Middle frontal gyrus (tissue), 1 donor: ENCODE results near the gene GPR179.

ENCODE experiments used
- DNase-seq: peaks from one replicate; pipeline ENCODE4 v3.0.0-alpha.2; 2015; ENCODE audit warnings: low spot score; ENCODE audit errors: extremely low spot score

Gene GPR179, protein sequence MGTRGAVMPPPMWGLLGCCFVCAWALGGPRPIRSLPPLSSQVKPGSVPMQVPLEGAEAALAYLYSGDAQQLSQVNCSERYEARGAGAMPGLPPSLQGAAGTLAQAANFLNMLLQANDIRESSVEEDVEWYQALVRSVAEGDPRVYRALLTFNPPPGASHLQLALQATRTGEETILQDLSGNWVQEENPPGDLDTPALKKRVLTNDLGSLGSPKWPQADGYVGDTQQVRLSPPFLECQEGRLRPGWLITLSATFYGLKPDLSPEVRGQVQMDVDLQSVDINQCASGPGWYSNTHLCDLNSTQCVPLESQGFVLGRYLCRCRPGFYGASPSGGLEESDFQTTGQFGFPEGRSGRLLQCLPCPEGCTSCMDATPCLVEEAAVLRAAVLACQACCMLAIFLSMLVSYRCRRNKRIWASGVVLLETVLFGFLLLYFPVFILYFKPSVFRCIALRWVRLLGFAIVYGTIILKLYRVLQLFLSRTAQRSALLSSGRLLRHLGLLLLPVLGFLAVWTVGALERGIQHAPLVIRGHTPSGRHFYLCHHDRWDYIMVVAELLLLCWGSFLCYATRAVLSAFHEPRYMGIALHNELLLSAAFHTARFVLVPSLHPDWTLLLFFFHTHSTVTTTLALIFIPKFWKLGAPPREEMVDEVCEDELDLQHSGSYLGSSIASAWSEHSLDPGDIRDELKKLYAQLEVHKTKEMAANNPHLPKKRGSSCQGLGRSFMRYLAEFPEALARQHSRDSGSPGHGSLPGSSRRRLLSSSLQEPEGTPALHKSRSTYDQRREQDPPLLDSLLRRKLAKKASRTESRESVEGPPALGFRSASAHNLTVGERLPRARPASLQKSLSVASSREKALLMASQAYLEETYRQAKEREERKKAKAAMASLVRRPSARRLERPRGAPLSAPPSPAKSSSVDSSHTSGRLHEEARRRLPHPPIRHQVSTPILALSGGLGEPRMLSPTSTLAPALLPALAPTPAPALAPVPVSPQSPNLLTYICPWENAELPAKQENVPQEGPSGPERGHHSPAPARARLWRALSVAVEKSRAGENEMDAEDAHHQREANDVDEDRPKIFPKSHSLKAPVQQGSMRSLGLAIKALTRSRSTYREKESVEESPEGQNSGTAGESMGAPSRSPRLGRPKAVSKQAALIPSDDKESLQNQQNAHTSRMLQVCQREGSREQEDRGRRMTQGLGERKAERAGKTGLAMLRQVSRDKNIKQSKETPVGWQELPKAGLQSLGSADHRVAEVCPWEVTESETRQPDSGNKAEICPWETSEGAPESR (N-terminal part only)

DNA sequence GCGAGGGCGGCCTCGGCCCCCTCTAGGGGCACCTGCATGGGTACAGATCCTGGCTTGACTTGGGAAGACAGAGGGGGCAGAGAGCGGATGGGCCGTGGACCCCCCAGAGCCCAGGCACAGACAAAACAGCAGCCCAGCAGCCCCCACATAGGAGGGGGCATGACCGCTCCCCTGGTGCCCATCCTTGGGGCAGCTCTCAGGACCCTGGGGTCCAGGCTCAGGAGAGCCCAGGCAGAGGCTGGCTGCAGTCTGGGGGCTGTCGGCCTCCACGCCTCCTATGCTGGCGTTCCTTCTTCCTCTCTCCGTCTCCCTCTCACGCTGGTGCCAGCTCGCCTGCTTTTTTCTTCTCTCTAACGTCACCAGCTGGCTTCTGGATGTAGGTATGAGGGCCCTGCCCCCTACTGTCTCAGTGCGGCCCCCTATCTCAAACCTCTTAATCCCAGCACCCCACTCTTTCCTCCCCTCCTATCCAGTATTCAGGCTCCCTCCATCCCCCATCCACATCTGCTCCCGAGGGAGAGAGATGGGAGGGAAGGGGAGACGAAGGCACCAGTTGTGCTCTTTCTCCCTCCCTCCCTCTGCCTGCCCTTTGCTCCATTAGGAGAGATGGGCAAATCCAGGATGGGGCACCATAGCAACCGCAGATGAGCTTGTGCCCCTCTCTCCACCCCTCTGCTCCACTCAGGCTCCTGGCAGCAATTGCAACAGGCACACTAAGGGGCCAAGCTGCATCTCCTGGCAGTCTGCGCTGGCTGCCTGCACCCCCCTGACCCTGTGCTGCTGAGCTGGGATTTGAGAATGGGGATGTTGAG, at the start of gene GPR179:
Gene GPR179, minus strand, starts transcription at position 349 of the 812 bp plus-strand sequence. Its CDS starts 167 bp downstream, at position 182.
- no peak for DNase-seq

DNA sequence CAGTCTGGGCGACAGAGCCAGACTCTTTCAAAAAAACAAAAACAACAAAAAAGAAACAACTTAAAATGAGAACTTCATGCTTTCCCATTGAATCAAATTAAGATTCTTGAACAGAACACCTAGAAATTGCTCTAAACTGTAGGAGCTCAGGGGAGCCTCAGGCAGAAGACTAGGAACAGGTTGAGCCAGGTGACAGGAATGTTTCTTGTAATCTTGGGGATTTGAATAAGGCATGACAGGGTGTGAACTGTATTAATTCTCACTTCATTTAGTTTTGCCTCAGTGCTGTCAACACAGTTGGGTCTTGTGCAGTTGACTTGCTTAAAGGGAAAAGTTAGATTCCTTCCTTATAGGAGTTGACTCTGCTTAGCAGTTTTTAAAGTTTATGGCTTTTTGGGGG, 35.7 kb upstream of the GPR179 start:
- no peak for DNase-seq

DNA sequence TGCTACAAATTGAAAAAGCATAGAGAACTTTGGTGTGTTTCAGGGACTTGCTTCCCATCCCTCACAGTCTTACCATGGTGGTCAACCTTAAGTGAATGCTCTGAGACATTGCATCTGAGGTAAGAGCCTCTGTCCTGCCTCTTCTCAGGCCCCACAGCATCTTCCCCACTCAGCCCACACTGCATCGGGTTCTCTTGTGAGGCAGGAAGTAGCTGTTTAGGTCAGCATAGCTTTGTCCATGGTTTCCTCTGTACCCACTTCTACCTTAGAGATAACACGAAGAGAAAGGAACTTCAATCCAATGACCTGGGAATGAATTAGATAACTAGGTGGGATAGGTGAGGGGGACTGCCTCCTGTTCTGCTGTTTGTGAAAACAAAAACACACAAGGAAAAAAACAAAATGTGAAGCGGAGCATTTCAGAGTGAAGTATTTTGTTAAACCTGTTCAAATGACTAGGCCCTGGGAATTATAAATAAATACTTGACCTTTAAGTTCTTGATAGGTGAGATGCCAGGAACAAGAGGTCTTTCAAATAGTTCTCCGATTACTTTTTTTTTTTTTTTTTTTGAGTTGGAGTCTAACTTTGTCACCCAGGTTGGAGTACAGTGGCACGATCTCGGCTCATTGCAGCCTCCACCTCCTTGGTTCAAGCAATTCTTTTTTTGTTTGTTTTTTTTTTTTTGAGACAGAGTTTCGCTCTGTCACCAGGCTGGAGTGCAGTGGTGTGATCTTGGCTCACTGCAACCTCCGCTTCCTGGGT, 25.5 kb upstream of the GPR179 start:
- DNase-seq = no peak

DNA sequence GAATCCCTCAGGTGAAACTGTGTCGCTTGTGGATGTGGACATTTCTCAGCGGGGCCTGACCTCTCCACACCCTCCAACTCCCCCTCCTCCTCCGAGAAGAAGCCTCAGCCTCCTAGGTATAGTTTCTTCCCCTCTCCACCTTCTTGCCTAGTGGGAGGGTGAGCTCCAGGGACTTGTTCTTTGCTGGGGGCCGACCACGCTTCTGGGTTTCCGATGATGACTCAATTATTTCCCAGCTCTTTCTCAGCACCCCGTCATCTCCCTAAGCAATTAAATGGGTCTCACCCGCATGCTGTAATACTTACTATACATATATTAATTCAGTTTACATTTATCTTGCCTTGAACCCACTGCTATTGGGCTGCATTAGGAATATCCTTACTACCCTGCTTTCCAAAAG, 21.0 kb upstream of the GPR179 start:
- no peak for DNase-seq

DNA sequence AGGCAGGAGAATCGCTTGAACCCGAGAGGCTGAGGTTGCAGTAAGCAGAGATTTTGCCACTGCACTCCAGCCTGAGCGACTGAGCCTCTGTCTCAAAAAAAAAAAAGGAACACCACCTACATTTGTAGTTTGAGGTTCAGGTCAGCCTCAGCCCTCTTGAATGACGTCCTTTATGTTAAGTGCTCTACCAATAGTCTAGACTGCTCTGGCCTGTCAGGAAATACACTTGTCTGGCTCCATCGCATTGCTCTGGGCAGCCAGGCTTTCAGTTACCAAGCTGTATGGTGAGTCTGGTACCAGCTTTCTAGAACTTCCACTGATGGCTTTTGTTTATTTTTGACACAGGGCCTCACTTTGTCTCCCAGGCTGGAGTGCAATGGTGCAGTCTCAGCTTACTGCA, 19.3 kb upstream of the GPR179 start:
- DNase-seq = no peak

DNA sequence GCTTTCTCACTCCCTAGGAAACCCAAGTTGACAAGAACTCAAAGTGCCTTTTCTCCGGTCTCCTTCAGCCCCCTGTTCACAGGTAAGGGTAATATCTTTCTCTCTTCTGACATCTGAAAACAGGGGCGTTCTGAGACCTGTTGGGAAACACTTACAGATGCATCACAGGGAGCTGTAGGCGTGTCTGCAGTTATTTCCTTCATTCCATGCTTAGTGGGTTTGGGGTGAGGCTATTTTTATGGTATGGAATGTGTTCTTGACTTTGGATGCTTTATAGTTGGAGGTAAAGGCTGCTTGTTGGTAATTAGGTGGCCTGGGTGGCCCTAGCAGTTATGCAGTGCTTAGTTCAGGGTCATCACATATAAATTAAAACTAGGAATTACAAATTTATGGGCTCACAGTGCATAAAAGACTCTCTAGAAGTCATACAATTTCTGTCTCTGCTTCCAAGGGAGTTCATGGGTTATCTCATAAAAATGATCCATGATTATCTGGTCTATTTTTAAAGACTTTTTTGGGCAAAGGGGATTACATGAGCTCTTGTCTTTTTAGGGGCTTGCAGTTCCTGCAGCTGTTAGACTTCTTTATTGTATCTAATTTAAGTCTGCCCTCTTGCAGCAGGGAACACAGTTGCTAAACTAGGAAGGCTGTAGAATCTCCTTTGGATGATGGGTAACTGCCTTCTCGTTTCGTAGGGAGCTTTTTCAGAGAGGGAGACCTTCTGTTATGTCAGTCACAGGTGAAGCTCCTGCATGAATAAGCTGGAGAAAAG, 18.1 kb upstream of the GPR179 start:
- DNase-seq = no peak

DNA sequence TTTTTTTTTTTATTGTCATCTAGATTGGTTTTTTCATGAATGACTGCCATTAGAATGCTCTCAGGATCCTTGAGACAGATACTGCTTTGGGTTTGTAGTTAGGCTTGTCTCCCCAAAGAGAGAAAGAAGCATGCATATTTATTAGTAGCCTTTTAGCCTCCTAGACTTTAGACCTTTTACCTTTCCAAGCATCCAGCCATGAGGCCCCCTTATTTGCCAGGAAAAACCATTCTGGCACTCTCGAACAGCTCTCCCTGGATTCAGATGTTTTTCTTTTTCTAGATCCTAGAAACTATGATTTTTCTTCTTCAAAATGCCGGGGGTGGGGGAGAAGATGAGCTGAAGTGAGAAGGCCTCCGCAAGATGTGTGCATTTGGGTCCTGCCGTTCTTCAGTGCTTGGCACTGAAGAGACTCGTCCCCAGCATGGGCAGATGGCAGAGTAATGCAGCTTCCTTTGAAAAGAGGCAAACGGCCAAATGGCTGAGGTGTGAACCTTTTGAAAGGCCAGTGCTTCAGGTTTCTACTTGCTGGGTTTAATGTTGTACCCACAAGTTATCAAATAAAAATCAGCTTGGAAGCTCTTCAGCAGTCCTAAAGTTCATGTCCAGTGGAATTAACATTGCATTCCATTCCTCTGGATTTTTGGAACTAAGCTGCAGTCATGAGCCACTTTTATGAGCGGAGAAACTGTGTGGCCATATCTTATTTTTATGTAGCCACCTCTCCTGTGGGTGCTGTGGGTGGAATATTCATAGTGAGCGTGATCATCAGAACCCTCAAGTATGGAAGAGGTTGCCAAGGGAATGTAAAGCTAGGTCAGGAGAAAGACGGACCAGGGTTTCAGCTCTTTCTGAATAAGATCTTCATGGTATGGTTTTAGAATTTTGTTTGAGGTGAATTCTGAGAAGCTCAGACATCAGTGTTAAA, 15.1 kb upstream of the GPR179 start:
- DNase-seq = peak; percentile 36

DNA sequence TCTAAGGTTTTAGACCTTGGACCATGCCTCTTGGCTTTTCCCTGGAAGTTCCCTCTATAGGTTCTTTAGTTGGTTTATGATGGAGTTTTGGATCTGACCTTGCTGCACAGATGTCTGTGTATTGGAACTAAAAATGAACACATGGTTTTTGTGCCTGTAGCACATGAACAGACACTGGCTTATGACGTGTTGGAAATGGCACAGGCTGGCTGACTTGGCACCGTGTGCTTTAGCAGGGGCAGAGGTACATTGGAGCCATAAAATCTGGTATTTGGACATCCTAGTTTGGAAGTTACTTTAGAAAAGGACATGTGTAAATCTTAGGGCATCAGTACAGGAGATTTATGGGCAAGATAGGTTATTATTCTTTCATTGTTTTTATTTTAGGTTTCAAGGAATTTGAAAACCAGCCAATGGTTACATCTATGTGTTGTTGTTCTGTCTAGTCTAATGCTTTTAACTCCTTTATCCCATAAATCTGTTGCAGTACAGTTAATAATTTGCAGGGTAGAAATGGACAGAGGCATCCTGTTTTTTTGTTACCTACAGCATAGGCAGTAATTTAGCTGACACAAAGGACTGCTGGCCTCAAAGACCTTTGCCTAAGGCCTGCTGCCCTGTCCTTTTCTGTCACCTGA, 13.8 kb upstream of the GPR179 start:
- no peak for DNase-seq

DNA sequence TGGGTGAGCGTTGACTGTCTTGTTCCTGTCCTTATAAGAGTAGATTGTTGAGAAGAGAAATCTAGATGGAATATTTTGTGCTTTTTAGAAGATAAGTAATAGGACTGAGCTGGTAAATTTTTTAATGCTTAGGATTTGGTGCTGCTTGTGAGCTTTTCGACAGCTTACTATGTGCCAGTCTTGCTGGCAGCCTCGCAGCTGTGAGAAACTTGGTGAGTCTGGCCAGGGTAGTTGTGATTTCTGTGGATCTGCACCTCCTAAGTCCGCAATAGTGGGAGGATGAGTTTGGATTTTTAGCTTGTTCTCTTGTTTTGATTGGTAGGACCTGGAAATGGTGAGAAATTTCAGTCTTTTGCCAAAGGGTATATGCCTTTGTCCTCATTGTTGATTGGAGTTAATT, 11.5 kb upstream of the GPR179 start:
- no peak for DNase-seq

DNA sequence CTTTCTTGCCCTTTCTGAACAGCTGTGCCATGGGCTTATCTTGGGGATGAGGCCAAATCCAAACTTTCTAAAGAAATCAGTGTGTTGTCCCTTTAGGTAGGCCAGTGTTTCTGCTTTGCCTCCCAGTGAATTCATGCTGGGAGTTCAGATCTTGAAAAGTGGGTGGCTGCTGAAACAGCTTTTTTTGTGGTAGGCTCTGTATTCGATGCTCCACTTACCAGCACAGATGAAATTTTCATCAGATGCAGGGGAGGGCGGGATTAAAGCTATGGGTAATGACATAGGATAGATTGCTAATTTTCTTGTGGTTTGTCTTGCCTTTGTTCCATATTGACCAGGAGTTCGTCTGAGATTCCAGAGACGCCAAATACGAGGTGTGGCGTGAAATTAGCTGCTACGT, 10.7 kb upstream of the GPR179 start:
- no peak for DNase-seq

DNA sequence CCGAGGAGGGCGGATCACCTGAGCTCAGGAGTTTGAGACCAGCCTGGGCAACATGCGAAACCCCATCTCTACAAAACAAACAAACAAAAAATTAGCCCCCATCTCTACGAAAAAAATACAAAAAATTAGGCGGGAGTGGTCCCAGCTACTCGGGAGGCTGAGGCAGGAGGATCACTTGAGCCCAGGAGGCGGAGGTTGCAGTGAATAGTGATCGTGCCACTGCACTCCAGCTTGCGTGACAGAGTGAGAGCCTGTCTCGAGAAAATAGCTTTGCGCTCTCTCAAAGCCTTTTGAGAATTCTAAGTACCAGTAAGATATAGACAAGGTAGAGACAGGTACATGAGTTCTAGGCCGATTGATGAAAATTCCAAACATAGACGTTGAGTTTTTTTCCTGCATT, 9.9 kb upstream of the GPR179 start:
- no peak for DNase-seq

DNA sequence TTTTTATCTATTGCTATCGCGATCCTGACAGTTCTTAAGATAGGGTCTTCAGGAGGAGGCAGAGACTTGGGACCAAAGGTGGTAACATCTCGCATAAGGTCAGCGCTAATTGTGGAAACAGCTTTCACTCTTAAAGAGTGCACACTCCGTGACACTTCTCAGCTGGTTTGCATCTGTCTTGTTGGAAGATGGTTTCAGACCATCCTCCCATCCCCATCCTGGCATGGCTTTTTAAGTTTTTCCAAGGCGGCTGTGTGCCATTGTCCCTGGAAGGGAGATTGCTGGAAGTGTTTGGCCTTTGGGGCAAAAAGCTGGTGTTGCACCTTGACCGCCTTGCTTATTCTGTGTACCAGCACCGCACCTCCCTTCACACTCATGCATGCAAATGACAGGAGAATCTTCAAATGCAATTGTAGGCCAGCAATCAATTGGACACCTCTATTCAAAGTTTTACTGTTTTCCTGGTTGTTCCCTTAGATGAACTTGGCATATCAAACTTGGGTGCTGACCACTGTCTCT, 9.4 kb upstream of the GPR179 start:
- DNase-seq = no peak

DNA sequence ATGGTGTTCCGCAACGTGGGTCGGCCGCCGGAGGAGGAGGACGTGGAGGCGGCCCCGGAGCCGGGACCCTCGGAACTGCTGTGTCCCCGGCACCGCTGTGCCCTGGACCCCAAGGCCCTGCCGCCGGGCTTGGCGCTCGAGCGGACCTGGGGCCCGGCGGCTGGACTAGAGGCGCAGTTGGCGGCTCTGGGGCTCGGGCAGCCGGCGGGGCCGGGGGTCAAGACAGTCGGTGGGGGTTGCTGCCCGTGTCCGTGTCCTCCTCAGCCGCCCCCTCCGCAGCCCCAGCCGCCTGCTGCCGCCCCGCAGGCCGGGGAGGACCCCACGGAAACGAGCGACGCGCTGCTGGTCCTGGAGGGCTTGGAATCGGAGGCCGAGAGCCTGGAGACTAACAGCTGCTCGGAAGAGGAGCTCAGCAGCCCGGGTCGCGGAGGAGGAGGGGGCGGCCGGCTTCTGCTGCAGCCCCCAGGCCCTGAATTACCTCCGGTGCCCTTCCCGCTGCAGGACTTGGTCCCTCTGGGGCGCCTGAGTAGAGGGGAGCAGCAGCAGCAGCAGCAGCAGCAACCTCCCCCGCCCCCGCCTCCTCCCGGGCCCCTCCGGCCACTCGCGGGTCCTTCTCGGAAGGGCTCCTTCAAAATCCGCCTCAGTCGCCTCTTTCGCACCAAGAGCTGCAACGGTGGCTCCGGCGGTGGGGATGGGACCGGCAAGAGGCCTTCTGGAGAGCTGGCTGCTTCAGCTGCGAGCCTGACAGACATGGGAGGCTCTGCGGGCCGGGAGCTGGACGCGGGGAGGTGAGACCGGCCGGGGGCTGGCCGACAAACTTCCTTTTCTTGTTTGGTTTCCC, 8.7 kb upstream of the GPR179 start:
- DNase-seq = no peak

DNA sequence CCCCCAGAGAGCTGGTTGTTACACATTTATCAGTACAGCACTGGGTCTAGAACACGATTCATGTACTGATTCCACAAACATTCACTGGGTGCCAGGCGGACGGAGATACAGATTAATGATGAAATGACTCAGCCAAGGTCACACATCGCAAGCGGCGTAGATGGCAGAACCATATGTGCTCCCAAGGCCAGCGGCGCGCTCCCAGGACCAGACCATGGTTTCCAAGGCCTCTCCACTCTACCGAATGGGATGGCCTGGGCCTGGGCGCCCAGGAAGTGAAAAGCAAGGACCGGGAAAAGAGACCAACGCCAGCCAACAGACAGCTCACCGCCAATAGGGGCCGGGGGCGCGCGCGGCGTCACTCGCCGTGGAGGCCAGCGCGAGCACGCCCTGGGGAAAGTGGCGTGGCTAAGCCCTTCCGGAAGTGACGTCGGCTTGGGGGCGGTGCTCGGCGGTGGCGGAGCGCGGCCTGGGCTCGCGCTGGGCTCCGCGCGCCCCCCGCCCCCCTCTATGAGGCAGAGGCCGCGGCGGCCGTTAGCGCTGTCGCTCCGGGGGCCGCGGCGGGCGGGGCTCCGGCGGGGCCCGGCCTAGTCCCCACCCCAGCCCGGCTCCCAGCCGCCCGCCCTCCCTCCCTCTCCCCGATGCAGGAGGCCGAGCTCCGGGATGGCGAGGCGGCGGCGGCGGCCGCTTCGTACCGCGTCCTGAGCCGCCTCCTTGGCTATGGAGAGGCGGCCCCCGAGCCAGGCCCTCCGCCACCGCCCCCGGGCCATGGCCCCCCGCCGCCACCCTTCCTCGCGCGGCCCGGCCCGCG, 7.9 kb upstream of the GPR179 start, which contains the start of gene SOCS7:
Gene SOCS7, plus strand, starts transcription at position 433 of the 811 bp plus-strand sequence. Its CDS starts 209 bp downstream, at position 642.
- DNase-seq = peak; percentile 93

DNA sequence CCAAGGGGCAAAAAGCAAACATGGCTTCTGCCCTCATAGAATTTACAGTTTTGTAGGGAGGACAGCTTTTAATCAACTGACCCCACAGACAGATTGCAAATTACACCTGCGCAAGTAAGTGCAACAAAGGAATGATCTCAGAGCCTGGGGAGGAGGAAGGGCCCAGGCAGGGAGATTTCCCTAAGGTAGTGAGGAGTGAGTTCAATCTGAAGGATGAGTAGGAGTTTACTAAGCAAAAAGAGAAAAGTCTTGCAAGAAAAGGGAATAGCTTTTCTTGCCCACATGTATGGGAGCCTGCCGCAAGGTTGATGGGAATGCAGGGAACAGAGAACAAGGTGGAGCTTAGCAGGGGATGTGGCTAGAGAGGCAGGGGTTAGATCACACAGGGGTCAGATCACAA, 6.3 kb upstream of the GPR179 start:
- DNase-seq = no peak
